GM12892 (cell line): Measurements from ENCODE around the gene RPGRIP1.

Experiments used
- POLR2A ChIP-seq: IDR thresholded peaks from 2 replicates; pipeline ENCODE4 v1.6.1; 2011; ENCODE audit warnings: low read depth, low read length, control low read depth
- POLR2AphosphoS5 ChIP-seq: IDR thresholded peaks from 2 replicates; pipeline ENCODE4 v1.6.1; 2011; ENCODE audit warnings: low read depth, low read length, control low read depth

- TF ChIP-seq POLR2A: no peak
- TF ChIP-seq POLR2AphosphoS5: no peak
Measured at GRCh38 chr14:21320913-21321312, 41.0 kb downstream of the RPGRIP1 start.
